ENCODE measurements around the gene ZFAND5. TPM values are rescaled to one million over a fixed set of nuclear protein-coding genes. Genes with fewer than 3 reads are reported as not detected.
A peak's percentile ranks its signal among the peaks of the same experiment; 100 is the strongest.

Gene ZFAND5
- total and polyA plus RNA-seq, 2 of the 13 experiments (the other 11 are each of a cell fraction or from before 2014, with no cell fraction given) = 53.4 to 60.2 TPM

- TF ChIP-seq DMAP1 (CRISPR knock-in tag; IDR thresholded peaks at IDR 0.05) (0 out of 2 replicates have a peak, but pooled peaks have one; percentile 11), TFAP4 (IDR thresholded peaks at IDR 0.05; ENCODE audit: borderline replicate concordance, low read depth) (no peak), RBFOX2 (IDR thresholded peaks at IDR 0.05; ENCODE audit: low read depth, low read length) (no peak), ZNF572 (CRISPR knock-in tag; IDR thresholded peaks at IDR 0.05) (no peak), CC2D1A (CRISPR knock-in tag; IDR thresholded peaks at IDR 0.05) (no peak), SATB2 (CRISPR knock-in tag; IDR thresholded peaks at IDR 0.05) (no peak), NFE2L2 (IDR thresholded peaks at IDR 0.05; ENCODE audit: low read length) (peak; percentile 23; the same call in 1 of the 2 replicates), ZNF761 (CRISPR knock-in tag; conservative IDR thresholded peaks at IDR 0.05) (0 out of 2 replicates have a peak, but pooled peaks have one; percentile 34), CAMTA2 (CRISPR knock-in tag; IDR thresholded peaks at IDR 0.05; ENCODE audit: borderline replicate concordance) (0 out of 2 replicates have a peak, but pooled peaks have one; percentile 52), ZFY (CRISPR knock-in tag; IDR thresholded peaks at IDR 0.05) (0 out of 2 replicates have a peak, but pooled peaks have one; percentile 46), FLYWCH1 (CRISPR knock-in tag; IDR thresholded peaks at IDR 0.05) (no peak), MED8 (CRISPR knock-in tag; IDR thresholded peaks at IDR 0.05; ENCODE audit: insufficient replicate concordance) (peak; percentile 36), ZFX (CRISPR knock-in tag; IDR thresholded peaks at IDR 0.05; ENCODE audit: low read depth) (peak; percentile 47; the same call in 1 of the 2 replicates)
- TF ChIP-seq, protein P1, sequence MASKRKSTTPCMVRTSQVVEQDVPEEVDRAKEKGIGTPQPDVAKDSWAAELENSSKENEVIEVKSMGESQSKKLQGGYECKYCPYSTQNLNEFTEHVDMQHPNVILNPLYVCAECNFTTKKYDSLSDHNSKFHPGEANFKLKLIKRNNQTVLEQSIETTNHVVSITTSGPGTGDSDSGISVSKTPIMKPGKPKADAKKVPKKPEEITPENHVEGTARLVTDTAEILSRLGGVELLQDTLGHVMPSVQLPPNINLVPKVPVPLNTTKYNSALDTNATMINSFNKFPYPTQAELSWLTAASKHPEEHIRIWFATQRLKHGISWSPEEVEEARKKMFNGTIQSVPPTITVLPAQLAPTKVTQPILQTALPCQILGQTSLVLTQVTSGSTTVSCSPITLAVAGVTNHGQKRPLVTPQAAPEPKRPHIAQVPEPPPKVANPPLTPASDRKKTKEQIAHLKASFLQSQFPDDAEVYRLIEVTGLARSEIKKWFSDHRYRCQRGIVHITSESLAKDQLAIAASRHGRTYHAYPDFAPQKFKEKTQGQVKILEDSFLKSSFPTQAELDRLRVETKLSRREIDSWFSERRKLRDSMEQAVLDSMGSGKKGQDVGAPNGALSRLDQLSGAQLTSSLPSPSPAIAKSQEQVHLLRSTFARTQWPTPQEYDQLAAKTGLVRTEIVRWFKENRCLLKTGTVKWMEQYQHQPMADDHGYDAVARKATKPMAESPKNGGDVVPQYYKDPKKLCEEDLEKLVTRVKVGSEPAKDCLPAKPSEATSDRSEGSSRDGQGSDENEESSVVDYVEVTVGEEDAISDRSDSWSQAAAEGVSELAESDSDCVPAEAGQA (IDR thresholded peaks at IDR 0.05; ENCODE audit: low read depth) = no peak
- TF ChIP-seq, protein P1 (CRISPR knock-in tag; IDR thresholded peaks at IDR 0.05; ENCODE audit: borderline replicate concordance) = 0 out of 2 replicates have a peak, but pooled peaks have one; percentile 52
- TF ChIP-seq, protein P2, sequence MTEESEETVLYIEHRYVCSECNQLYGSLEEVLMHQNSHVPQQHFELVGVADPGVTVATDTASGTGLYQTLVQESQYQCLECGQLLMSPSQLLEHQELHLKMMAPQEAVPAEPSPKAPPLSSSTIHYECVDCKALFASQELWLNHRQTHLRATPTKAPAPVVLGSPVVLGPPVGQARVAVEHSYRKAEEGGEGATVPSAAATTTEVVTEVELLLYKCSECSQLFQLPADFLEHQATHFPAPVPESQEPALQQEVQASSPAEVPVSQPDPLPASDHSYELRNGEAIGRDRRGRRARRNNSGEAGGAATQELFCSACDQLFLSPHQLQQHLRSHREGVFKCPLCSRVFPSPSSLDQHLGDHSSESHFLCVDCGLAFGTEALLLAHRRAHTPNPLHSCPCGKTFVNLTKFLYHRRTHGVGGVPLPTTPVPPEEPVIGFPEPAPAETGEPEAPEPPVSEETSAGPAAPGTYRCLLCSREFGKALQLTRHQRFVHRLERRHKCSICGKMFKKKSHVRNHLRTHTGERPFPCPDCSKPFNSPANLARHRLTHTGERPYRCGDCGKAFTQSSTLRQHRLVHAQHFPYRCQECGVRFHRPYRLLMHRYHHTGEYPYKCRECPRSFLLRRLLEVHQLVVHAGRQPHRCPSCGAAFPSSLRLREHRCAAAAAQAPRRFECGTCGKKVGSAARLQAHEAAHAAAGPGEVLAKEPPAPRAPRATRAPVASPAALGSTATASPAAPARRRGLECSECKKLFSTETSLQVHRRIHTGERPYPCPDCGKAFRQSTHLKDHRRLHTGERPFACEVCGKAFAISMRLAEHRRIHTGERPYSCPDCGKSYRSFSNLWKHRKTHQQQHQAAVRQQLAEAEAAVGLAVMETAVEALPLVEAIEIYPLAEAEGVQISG (CRISPR knock-in tag; IDR thresholded peaks at IDR 0.05) = peak; percentile 14; the same call in 1 of the 2 replicates
Observed at GRCh38 chr9:72363908-72364678, 915 bp downstream of the ZFAND5 start (continued).

Data from HepG2 (cell line).